ENCODE measurements around the gene ABHD8. TPM values are rescaled to one million over a fixed set of nuclear protein-coding genes. Genes with fewer than 3 reads are reported as not detected.

ABHD8 gene
- polyA plus RNA-seq, 3 donors, result 11.3 to 14.9 (median 12.5) TPM

- TF ChIP-seq CTCF (IDR thresholded peaks at IDR 0.05), result peak; percentile 85
- intact Hi-C loops (cut with micrococcal nuclease), result loop anchor here (5.0 to 10.0 kb wide), 2 partner anchors 92 to 95 kb away; no protein-coding TSS in a partner anchor
- DNase-seq, result peak; percentile 74 to 78 (median 76)
- peaks cover 12 to 15% of the 10 kb centered on the region in 2 donors for H3K4me1 ChIP-seq (ENCODE audit: control insufficient read depth in 1 of 2, insufficient read depth in 2 of 2, low read length in 2 of 2)
- peak overlapping the region; percentile 83 for H3K4me2 ChIP-seq (replicated peaks; ENCODE audit: extremely low read depth, low read length, poor library complexity, severe bottlenecking)
- H3K9me3 ChIP-seq (replicated peaks in 1 of 2; ENCODE audit: control insufficient read depth in 1 of 2, insufficient read depth in 1 of 2, low read length in 2 of 2), result no peaks in the 10 kb centered on the region
- Mint-ChIP-seq H3K9me3 (peaks cover 0 to 3% (median 0%) of the 10 kb centered on the region in 7 donors), H3K27me3 (ENCODE audit: low read depth in 3 of 3) (peaks cover 0 to 10% (median 0%) of the 10 kb centered on the region in 3 donors), H3K27ac (peak overlapping the region; percentile 46 to 84 (median 76)), H3K36me3 (peaks cover 7 to 26% of the 10 kb centered on the region in 2 donors), H3K4me1 (peaks cover 9% of the 10 kb centered on the region), H3K4me3 (peak overlapping the region; percentile 81 to 89)
- WGBS (ENCODE audit: insufficient coverage), result 3% methylated on average over 41 of the region's 46 CpGs
- H3K79me2 ChIP-seq (ENCODE audit: insufficient read depth, low read length), result peaks cover 2% of the 10 kb centered on the region
- H3K4me3 ChIP-seq (replicated peaks in 1 of 3; ENCODE audit: low read depth in 2 of 3, low read length in 3 of 3), result peak overlapping the region; percentile 51 to 89 (median 61)
- peak overlapping the region; percentile 98 for H2AFZ ChIP-seq (ENCODE audit: insufficient read depth, low read depth, low read length, poor library complexity, severe bottlenecking)
- peak overlapping the region in 1 of 2 donors; percentile 61 for H3K27ac ChIP-seq (ENCODE audit: low read depth in 1 of 2, low read length in 2 of 2)
- no peaks in the 10 kb centered on the region for H3K27me3 ChIP-seq (ENCODE audit: control insufficient read depth in 2 of 2, insufficient read depth in 2 of 2, low read length in 2 of 2)
- H3K36me3 ChIP-seq (replicated peaks in 1 of 2; ENCODE audit: control insufficient read depth in 1 of 2, insufficient read depth in 2 of 2, low read length in 2 of 2), result peaks cover 11 to 14% of the 10 kb centered on the region in 2 donors
- no peaks in the 10 kb centered on the region for H4K20me1 ChIP-seq (ENCODE audit: insufficient read depth, low read length)
- peak overlapping the region; percentile 65 for H3K9ac ChIP-seq (ENCODE audit: insufficient read depth, low read length, poor library complexity, severe bottlenecking)
These were observed 10.7 kb downstream of the ABHD8 start for GRCh38 chr19:17292301-17293074.

- no peaks in the 10 kb centered on the region for H3K79me2 ChIP-seq (ENCODE audit: insufficient read depth, low read length)
- 27% methylated on average over 12 of the region's 22 CpGs for WGBS (ENCODE audit: insufficient coverage)
- peaks cover 9 to 34% of the 10 kb centered on the region in 2 donors for H3K36me3 Mint-ChIP-seq
- no peaks in the 10 kb centered on the region for H4K20me1 ChIP-seq (ENCODE audit: insufficient read depth, low read length)
- H3K4me1 ChIP-seq (ENCODE audit: control insufficient read depth in 1 of 2, insufficient read depth in 2 of 2, low read length in 2 of 2), result peaks cover 12 to 15% of the 10 kb centered on the region in 2 donors
- H3K4me3 ChIP-seq (replicated peaks in 1 of 3; ENCODE audit: low read depth in 2 of 3, low read length in 3 of 3), result no peak overlapping the region
- peaks cover 0 to under 1% (median 0%) of the 10 kb centered on the region in 7 donors for H3K9me3 Mint-ChIP-seq
- intact Hi-C loops (cut with micrococcal nuclease), result no loop called here
- no peak for TF ChIP-seq CTCF (IDR thresholded peaks at IDR 0.05)
- no peak overlapping the region for H3K27ac ChIP-seq (ENCODE audit: low read depth in 1 of 2, low read length in 2 of 2)
- peaks cover 0 to 10% (median 0%) of the 10 kb centered on the region in 3 donors for H3K27me3 Mint-ChIP-seq (ENCODE audit: low read depth in 3 of 3)
- no peak overlapping the region for H3K4me3 Mint-ChIP-seq
- no peak overlapping the region for H3K27ac Mint-ChIP-seq
- no peak overlapping the region for H2AFZ ChIP-seq (ENCODE audit: insufficient read depth, low read depth, low read length, poor library complexity, severe bottlenecking)
- DNase-seq, result peak; percentile 55 to 80 (median 71)
- H3K9ac ChIP-seq (ENCODE audit: insufficient read depth, low read length, poor library complexity, severe bottlenecking), result no peak overlapping the region
- H3K4me1 Mint-ChIP-seq, result peaks cover 9% of the 10 kb centered on the region
- peaks cover 6 to 21% of the 10 kb centered on the region in 2 donors for H3K36me3 ChIP-seq (replicated peaks in 1 of 2; ENCODE audit: control insufficient read depth in 1 of 2, insufficient read depth in 2 of 2, low read length in 2 of 2)
- H3K4me2 ChIP-seq (replicated peaks; ENCODE audit: extremely low read depth, low read length, poor library complexity, severe bottlenecking), result peak overlapping the region; percentile 25
- H3K9me3 ChIP-seq (replicated peaks in 1 of 2; ENCODE audit: control insufficient read depth in 1 of 2, insufficient read depth in 1 of 2, low read length in 2 of 2), result no peaks in the 10 kb centered on the region
- no peaks in the 10 kb centered on the region for H3K27me3 ChIP-seq (ENCODE audit: control insufficient read depth in 2 of 2, insufficient read depth in 2 of 2, low read length in 2 of 2)
These were observed 13.7 kb downstream of the ABHD8 start for GRCh38 chr19:17289489-17289888.
